Lung (tissue), 12 donors: ENCODE results near the gene LIME1. TPM values are rescaled to one million over a fixed set of nuclear protein-coding genes. Genes with fewer than 3 reads are reported as not detected.

Experiments used
- ATAC-seq: fragments of 200-7000 bp; cut with Tn5 transposase; one replicate; pipeline ENCODE4 v1.9.1; 2020; ENCODE audit warnings: moderate number of reproducible peaks; ENCODE audit not compliant: insufficient read depth, low FRiP score
- DNase-seq, 3 donors: peaks; one replicate each; pipeline ENCODE4 v3.0.0-alpha.2; 2013 to 2017
- H3K27ac ChIP-seq, 2 donors: one replicate each; pipeline ENCODE4 v1.5.1; 2013; ENCODE audit warnings: mild to moderate bottlenecking in 2 of 2, moderate library complexity in 2 of 2, control low read depth in 1 of 2, inconsistent platforms in 1 of 2, low read depth in 1 of 2, low read length in 1 of 2
- H3K27me3 ChIP-seq, 3 donors: one replicate each; pipeline ENCODE4 v1.5.1; 2013; ENCODE audit warnings: low read length in 2 of 3; ENCODE audit not compliant: control insufficient read depth in 3 of 3, insufficient read depth in 3 of 3
- H3K36me3 ChIP-seq, 4 donors: one replicate each; pipeline ENCODE4 v1.5.1; 2013; ENCODE audit warnings: low read length in 4 of 4, mild to moderate bottlenecking in 1 of 4, moderate library complexity in 1 of 4; ENCODE audit not compliant: control insufficient read depth in 4 of 4, insufficient read depth in 4 of 4
- H3K4me1 ChIP-seq, 5 donors: one replicate each; pipeline ENCODE4 v1.5.1; 2013; ENCODE audit warnings: low read length in 5 of 5, mild to moderate bottlenecking in 2 of 5, moderate library complexity in 1 of 5; ENCODE audit not compliant: control insufficient read depth in 5 of 5, insufficient read depth in 5 of 5
- H3K4me3 ChIP-seq: one replicate; pipeline ENCODE4 v1.5.1; 2013; ENCODE audit warnings: mild to moderate bottlenecking, control low read depth, moderate library complexity
- H3K9ac ChIP-seq, 2 donors: one replicate each; pipeline ENCODE4 v1.5.1; 2013; ENCODE audit warnings: low read length in 2 of 2, control low read depth in 1 of 2; ENCODE audit not compliant: insufficient read depth in 1 of 2
- H3K9me3 ChIP-seq, 4 donors: one replicate each; pipeline ENCODE4 v1.5.1; 2013; ENCODE audit warnings: low read length in 3 of 4, mild to moderate bottlenecking in 1 of 4, moderate library complexity in 1 of 4; ENCODE audit not compliant: control insufficient read depth in 4 of 4, insufficient read depth in 3 of 4
- CTCF ChIP-seq: IDR thresholded peaks from 2 replicates; pipeline ENCODE4 v1.5.1; 2012; ENCODE audit warnings: mild to moderate bottlenecking; ENCODE audit errors: control extremely low read depth, extremely low read depth
- WGBS, 2 donors: extraction: QIAGEN DNeasy Blood & Tissue Kit; methylation state at CpG; one replicate each; pipeline ENCODE4 v1.1.7; 2013; 5-methylcytosine and 5-hydroxymethylcytosine counted together
- polyA plus RNA-seq, 2 donors: library from polyadenylated mRNA; stranded (reverse); fragments of 200-250 nt; gene quantifications; one replicate each; pipeline ENCODE4 v1.2.1, GENCODE V29; 2013
- total RNA-seq, 2 donors: library from RNA; depleted of rRNA in 1 of 2; stranded (reverse); fragments of >200 nt in 1 of 2; gene quantifications; one replicate each; pipeline ENCODE4 v1.2.1, GENCODE V29; 2014 to 2021
- donor health status: control.
- donor health status: control.
- donor health status: Bipolar disorder and iron deficiency.
- donor health status: healthy.
- donor health status: DM: yes; HTN: yes; CAD: no.

The LIME1 gene
- total and polyA plus RNA-seq, 4 donors = 6.2 to 19.9 (median 10.2) TPM

DNA sequence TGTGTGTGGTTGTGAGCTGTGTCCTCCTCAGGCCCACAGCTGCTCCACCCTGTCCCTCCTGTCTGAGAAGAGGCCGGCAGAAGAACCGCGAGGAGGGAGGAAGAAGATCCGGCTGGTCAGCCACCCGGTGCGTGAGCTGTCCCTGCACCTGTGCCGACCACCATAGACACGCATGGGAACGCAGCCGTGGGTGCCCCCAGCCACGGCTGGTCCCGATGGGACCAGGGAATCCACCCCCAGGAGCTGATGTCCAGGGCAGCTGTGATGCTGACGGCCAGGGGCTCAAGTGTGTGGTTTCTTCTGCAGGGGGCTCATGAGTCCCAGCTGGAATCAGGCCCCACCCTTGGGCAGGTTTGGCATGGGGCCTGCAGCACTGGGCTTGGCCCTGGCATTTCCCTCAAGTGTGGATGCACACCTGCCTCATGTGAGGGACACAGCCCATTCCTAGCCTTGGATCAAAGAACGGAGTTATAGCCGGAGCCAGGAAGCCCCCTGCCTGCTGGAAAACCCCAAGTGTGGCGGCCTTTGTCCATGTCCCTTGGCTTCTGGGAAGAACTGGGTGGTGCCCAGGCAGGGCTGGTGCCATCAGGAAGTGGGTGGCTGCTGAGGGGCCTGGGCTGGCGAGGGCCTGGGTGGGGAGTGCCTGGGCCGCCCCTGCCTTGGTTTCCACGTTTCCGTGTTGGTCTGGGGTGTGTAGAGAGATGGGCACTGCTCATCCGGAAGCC lies 44.6 kb upstream of the LIME1 start:
- 80 to 92% methylated on average over 21 of the region's 21 CpGs for WGBS, 2 donors

GRCh38 chr20:63692436-63693082 lies 43.9 kb upstream of the LIME1 start:
- no peak for ATAC-seq
- H3K27me3 ChIP-seq = no peaks in the 10 kb centered on the region
- TF ChIP-seq CTCF = no peak
- DNase-seq = peak in 2 of 3 donors; percentile 47
- H3K27ac ChIP-seq = peak overlapping the region in 1 of 2 donors; percentile 62
- peaks cover 0 to 24% (median 5%) of the 10 kb centered on the region in 4 donors for H3K36me3 ChIP-seq
- no peak overlapping the region for H3K9ac ChIP-seq
- no peaks in the 10 kb centered on the region for H3K9me3 ChIP-seq
- H3K4me1 ChIP-seq = peaks cover 0 to 38% (median under 1%) of the 10 kb centered on the region in 5 donors
- WGBS, 2 donors = 75 to 90% methylated on average over 18 to 20 of the region's 20 CpGs
- H3K4me3 ChIP-seq = no peak overlapping the region

More for the DNA sequence above, 44.6 kb upstream of the LIME1 start:
- no peak for ATAC-seq
- Histone ChIP-seq H3K4me1 (peaks cover 0 to 34% (median 4%) of the 10 kb centered on the region in 5 donors), H3K27ac (peak overlapping the region in 1 of 2 donors; percentile 62), H3K9ac (no peak overlapping the region), H3K4me3 (no peak overlapping the region), H3K36me3 (peaks cover 0 to 24% (median 5%) of the 10 kb centered on the region in 4 donors), H3K9me3 (no peaks in the 10 kb centered on the region), H3K27me3 (no peaks in the 10 kb centered on the region)
- DNase-seq = no peak
- no peak for TF ChIP-seq CTCF

DNA sequence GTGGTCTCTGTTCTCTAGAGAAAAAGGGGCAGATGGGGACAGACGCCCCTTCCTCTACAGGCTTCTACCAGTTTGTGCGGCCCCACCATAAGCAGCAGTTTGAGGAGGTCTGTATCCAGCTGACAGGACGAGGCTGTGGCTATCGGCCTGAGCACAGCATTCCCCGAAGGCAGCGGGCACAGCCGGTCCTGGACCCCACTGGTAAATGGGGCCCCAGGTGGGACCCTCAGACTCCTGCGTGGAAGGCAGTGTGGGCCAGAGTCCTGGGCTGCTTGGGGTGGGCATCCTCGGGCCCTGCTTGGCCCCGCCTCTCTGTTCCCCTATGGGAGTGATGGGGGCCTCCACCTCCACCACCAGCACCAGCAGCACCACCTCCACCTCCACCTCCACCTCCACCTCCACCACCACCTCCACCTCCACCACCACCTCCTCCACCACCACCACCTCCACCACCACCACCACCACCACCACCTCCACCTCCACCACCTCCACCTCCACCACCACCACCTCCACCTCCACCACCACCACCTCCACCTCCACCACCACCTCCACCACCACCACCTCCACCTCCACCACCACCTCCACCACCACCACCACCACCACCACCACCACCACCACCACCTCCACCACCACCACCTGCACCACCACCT lies 43.3 kb upstream of the LIME1 start:
- Histone ChIP-seq H3K4me1 (peaks cover 0 to 36% (median 0%) of the 10 kb centered on the region in 5 donors), H3K36me3 (peaks cover 0 to 30% (median 5%) of the 10 kb centered on the region in 4 donors), H3K9me3 (no peaks in the 10 kb centered on the region), H3K4me3 (no peak overlapping the region), H3K9ac (no peak overlapping the region), H3K27me3 (no peaks in the 10 kb centered on the region), H3K27ac (peak overlapping the region in 1 of 2 donors; percentile 62)
- ATAC-seq (no peak), DNase-seq (peak; percentile 45 to 62 (median 58))
- TF ChIP-seq CTCF = no peak
- WGBS, 2 donors = 91 to 93% methylated on average over 9 to 10 of the region's 10 CpGs
